Suppressor macrophage treated with lipopolysaccharide for 4 hours (primary cell): ENCODE results near the gene NR5A1.

Source experiments
- DNase-seq: peaks from one replicate; pipeline ENCODE4 v3.0.0-alpha.2; 2020

Gene NR5A1

DNA sequence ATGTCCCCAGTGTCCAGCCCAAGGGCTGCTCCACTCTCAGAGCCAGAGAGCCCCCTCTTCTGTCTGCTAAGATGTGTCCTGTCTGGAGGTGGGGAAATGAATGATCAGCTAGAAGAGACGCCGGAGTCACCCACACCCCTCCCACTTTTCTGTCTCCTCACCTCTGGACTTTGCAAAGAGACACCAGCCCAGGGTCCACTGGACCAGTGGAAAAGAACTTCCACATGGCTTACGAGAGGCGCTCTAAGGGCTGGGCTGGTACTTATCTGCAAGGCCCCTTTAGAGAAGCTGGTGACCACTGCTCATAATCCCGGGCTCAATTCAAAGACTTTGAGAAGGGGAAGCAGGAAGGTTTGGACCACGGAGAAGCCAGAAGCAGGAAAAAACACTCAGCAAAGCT is 9.2 kb downstream of the NR5A1 start:
- no peak for DNase-seq

- no peak for DNase-seq
These were observed 9.8 kb downstream of the NR5A1 start for GRCh38 chr9:124497441-124497840.

DNA sequence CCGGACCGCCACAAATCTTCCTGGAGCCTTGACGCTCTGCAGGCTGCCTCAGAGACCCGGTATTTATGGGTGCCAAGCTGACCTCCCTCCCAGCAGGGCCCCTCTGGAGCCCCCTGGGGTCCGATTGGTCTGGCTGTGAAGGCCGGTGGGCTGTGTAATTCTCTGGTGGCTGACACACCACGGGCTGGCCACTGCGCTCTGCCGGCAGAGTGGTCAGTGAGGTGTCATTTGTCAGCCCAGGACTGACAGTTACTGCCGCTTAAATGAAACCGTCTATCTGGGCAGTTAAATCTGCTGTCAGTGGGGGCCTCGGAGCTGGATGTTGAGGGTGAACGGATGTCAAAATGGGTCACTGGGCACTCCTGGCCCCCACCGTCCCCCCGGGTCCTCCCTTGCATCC is 10.7 kb downstream of the NR5A1 start:
- DNase-seq: no peak

GRCh38 chr9:124496075-124496449 is 11.1 kb downstream of the NR5A1 start:
- no peak for DNase-seq

- no peak for DNase-seq
These were observed 11.8 kb downstream of the NR5A1 start for GRCh38 chr9:124495126-124496074.

DNA sequence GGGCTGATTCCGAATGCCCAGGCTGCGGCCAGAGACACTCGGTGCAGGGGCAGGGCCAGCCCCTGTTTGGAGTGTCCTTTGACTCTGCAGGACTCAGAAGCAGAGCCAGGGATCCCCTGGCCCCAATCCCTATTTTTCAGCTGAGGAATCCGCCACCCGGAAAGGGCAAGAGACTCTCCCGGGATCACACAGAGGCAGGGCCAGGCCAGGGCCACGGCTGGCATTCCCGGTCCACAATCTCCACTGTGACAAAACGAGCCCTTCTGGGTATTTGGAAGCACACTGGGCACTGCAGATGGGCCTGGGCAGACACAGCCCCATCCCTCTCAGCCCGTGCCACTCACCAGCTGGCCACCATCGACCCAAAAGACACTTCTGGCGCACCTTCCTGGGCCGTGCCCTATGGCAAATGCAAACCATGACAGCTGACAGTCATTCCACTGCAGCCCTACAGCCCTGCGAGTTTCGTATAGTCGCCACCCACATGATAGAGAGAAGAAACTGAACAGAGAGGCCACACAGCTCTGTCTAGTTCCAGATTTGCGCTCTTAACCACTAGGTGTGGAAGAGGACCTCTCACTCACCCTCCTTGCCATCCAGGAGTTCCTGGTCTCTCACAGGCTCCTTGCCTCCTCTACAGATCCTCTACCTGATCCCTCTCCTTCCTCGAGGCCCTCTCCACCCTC is 13.3 kb downstream of the NR5A1 start:
- no peak for DNase-seq

GRCh38 chr9:124493218-124493617 is 14.0 kb downstream of the NR5A1 start:
- DNase-seq: no peak

DNA sequence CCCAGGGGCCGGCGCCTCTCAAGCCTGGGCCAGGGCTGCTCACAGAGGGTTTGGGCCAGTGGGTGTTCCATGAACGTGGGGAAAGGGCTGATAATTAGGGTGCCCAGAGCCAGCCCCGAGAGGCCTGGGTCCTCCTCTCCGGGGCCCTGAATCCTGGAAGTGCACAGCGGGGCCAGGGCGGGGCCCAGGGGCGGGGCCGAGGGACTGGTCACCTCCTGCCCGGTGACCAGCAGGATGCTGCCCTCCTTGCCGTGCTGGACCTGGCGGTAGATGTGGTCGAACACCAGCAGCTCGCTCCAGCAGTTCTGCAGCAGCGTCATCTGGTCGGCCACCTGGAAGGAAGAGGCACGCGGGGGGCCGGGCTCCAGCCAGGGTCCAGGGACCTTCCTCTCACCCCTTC is 14.4 kb downstream of the NR5A1 start:
- DNase-seq: no peak

GRCh38 chr9:124491049-124491975 is 15.9 kb downstream of the NR5A1 start:
- no peak for DNase-seq

DNA sequence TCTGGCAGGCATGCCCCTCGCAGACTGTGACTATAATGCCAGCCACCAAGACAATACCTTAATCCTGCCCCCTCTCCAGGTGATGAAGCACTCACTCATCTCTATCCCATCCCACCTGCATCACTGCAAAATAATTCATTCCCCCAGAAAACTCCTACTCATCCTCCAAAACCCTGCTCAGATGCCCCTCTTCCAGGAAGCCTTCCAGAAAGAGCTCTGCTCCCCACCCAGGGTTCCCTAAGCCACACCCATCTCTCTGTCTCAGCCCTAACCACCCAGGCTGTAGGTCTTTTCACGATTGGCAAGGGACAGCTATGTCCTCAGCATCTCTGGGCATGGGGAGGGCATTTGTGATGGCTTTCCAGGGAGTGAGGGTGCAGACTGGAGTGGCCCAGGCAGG is 17.2 kb downstream of the NR5A1 start:
- no peak for DNase-seq

DNA sequence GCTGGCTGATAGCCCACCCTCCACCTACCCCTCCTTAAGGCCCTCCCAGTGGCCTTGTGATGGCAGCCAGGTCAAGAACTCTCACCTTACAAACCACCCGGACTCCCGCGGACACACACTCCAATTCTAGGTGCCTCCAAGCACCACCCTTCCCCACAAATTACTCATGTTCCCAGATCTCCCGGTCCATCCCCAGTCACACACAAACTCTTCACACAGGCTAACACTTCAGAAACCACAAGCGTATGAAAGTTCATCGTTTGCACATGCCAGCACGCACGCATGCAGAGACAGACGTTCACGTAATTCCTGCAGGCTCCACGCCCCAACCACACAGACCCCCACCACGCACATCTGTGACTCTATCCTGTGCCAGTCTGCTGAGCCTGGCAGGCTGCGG is 18.0 kb downstream of the NR5A1 start:
- DNase-seq: no peak

DNA sequence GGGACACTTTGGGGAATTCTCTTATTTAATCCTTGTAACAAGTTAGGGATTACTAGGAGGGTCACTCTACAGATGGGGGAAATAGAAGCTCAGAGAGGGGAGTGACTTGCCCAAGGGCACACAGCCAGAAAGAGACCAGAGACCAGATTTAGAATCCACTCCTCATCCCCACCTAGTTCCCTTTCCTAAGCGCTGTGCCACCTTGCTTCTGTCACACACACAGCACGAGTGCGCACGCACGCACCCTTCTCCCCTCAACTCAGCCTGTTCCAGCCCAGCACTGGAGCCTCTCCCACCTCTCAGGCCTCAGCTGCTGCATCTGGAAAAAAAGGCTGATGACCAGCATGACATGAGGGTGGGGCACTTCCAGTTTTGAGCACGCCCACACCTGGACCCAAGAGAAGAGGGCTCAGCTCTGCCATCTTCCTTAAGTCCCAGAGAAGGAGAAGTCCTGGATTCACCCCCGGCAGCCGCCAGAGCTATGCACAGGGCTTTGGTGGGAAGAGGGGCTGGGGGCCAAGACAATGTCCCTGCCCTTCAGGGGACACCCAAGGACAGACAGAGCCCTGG is 18.5 kb downstream of the NR5A1 start:
- no peak for DNase-seq

- no peak for DNase-seq
These were observed 19.7 kb downstream of the NR5A1 start for GRCh38 chr9:124487260-124488182.

- DNase-seq: no peak
These were observed 20.4 kb downstream of the NR5A1 start for GRCh38 chr9:124486778-124487259.

GRCh38 chr9:124485936-124486335 is 21.3 kb downstream of the NR5A1 start:
- no peak for DNase-seq

GRCh38 chr9:124485201-124485600 is 22.0 kb downstream of the NR5A1 start:
- no peak for DNase-seq

DNA sequence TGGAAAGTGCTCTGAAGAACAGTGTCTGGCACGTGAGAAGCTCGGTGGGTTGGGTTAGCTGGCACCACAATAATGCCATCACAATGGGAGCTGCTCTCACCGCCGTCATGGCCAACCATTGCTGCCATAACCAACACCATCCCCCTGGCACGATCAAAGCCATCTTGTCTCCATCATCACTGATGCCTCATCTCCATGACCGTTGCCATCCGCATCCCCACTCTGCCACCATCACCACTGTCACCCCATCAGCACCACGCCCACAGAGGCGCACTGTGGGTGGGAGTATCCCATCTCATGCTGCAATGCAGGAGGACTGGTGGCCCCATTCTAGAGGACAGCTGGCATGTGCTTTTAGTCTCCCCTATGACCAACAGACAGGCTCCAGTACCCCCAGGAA is 23.7 kb downstream of the NR5A1 start:
- no peak for DNase-seq

DNA sequence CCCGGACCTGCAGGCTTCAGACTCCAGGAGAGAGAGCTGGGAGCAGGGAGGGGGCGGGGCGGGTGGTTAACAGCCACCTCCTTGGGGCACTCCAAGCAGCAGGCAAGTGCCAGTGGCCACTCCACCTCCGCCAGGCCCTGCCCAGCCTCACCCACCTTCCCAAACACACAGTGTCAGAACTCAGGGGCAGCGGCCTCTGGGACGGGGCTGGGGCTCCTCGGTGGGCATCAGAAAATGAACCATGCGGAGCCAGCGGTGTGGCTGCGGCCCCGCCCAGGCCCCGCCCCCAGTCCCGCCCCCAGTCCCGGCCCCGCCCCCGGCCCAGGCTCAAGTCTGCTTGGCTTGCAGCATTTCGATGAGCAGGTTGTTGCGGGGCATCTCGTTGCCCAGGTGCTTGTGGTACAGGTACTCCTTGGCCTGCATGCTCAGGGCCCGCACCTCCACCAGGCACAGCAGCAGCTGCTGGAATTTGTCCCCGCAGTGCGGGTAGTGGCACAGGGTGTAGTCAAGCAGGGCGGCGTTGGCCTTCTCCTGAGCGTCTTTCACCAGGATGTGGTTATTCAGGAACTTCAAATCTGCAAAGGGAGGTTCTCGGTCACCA is 24.7 kb downstream of the NR5A1 start:
- no peak for DNase-seq

- peak; percentile 13 for DNase-seq
These were observed 26.1 kb downstream of the NR5A1 start for GRCh38 chr9:124481115-124481514.

DNA sequence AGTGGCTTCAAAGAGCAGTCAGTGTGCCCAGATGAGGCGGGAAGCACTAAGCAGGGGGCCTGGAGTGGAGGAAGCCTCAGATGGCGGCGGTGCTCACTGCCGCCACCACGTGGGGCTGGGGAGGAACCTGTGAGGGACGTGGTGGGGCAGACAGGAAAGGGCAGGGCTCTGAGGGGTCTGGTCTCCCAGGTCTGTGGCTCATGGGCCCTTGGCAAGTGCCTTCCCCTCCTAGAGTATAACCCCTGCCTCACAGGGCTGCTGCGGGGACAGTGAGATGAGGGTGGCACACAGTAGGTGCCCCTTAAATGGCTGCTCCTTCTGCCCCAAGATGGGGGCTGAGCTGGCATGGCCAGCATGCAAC is 26.6 kb downstream of the NR5A1 start:
- DNase-seq: peak; percentile 12

GRCh38 chr9:124479947-124480620 is 27.1 kb downstream of the NR5A1 start:
- no peak for DNase-seq
